COLO829 (cell line): ENCODE results near the gene ATOH8.

Experiments used
- DNase-seq: peaks from one replicate; pipeline ENCODE4 v3.0.0; 2012; ENCODE audit warnings: low spot score

ATOH8 gene

GRCh38 chr2:85736456-85737355, 17.1 kb upstream of the ATOH8 start:
- no peak for DNase-seq

- no peak for DNase-seq
Observed at GRCh38 chr2:85737481-85737880, 16.3 kb upstream of the ATOH8 start.

- DNase-seq, result no peak
Observed at GRCh38 chr2:85737961-85738360, 15.8 kb upstream of the ATOH8 start.

GRCh38 chr2:85740193-85740592, 13.6 kb upstream of the ATOH8 start:
- no peak for DNase-seq

GRCh38 chr2:85741211-85741832, 12.5 kb upstream of the ATOH8 start:
- no peak for DNase-seq

GRCh38 chr2:85741833-85742455, 11.8 kb upstream of the ATOH8 start:
- DNase-seq, result peak; percentile 72

GRCh38 chr2:85743304-85743978, 10.3 kb upstream of the ATOH8 start:
- no peak for DNase-seq

GRCh38 chr2:85744055-85744454, 9.7 kb upstream of the ATOH8 start:
- DNase-seq, result no peak

- no peak for DNase-seq
Observed at GRCh38 chr2:85744741-85745601, 8.8 kb upstream of the ATOH8 start.

GRCh38 chr2:85745619-85746018, 8.2 kb upstream of the ATOH8 start:
- no peak for DNase-seq

- no peak for DNase-seq
Observed at GRCh38 chr2:85746321-85747004, 7.3 kb upstream of the ATOH8 start.

GRCh38 chr2:85747441-85747840, 6.3 kb upstream of the ATOH8 start:
- no peak for DNase-seq

GRCh38 chr2:85748039-85748734, 5.6 kb upstream of the ATOH8 start:
- no peak for DNase-seq

- DNase-seq, result no peak
Observed at GRCh38 chr2:85748985-85749875, 4.6 kb upstream of the ATOH8 start.

- DNase-seq, result no peak
Observed at GRCh38 chr2:85750587-85751575, 2.9 kb upstream of the ATOH8 start.

GRCh38 chr2:85751627-85752026, 2.2 kb upstream of the ATOH8 start:
- DNase-seq, result no peak

- DNase-seq, result no peak
Observed at GRCh38 chr2:85753035-85753524, 711 bp upstream of the ATOH8 start.
